GM23248 (cell line): ENCODE measurements around the gene TMEM98. TPM values are rescaled to one million over a fixed set of nuclear protein-coding genes. Genes with fewer than 3 reads are reported as not detected.

Experiments
- DNase-seq: peaks from one replicate; pipeline ENCODE4 v3.0.0-alpha.2; 2015
- H2AFZ ChIP-seq: fragments of 200-600 bp; sonication (generic); 2 replicates; pipeline ENCODE4 v1.6.1; 2016; ENCODE audit warnings: antibody characterized with exemption
- H3F3A ChIP-seq: fragments of 200-600 bp; sonication (generic); 2 replicates; pipeline ENCODE4 v1.6.1; 2016; ENCODE audit warnings: mild to moderate bottlenecking, antibody characterized with exemption, mixed run types; ENCODE audit not compliant: insufficient read depth
- H3K27ac ChIP-seq: fragments of 200-600 bp; sonication (generic); 2 replicates; pipeline ENCODE4 v1.5.1; 2016; ENCODE audit warnings: mild to moderate bottlenecking
- H3K27me3 ChIP-seq: fragments of 200-600 bp; sonication (generic); replicated peaks from 2 replicates; pipeline ENCODE4 v1.6.1; 2016; ENCODE audit warnings: mild to moderate bottlenecking; ENCODE audit not compliant: insufficient read depth
- H3K36me3 ChIP-seq: fragments of 200-600 bp; sonication (generic); 2 replicates; pipeline ENCODE4 v1.6.1; 2016; ENCODE audit warnings: low read depth, mild to moderate bottlenecking
- H3K4me1 ChIP-seq: fragments of 200-600 bp; sonication (generic); 2 replicates; pipeline ENCODE4 v1.6.1; 2016; ENCODE audit warnings: mild to moderate bottlenecking; ENCODE audit not compliant: insufficient read depth
- H3K4me2 ChIP-seq: fragments of 200-600 bp; sonication (generic); one replicate; pipeline ENCODE4 v1.6.1; 2016; ENCODE audit warnings: mild to moderate bottlenecking; ENCODE audit not compliant: unreplicated experiment
- H3K4me3 ChIP-seq: fragments of 200-600 bp; sonication (generic); 2 replicates; pipeline ENCODE4 v1.5.1; 2016; ENCODE audit warnings: mild to moderate bottlenecking
- H3K79me2 ChIP-seq: fragments of 200-600 bp; sonication (generic); 2 replicates; pipeline ENCODE4 v1.6.1; 2016; ENCODE audit warnings: mild to moderate bottlenecking; ENCODE audit not compliant: insufficient read depth
- H3K9ac ChIP-seq: fragments of 200-600 bp; sonication (generic); 2 replicates; pipeline ENCODE4 v1.6.1; 2016; ENCODE audit warnings: mild to moderate bottlenecking
- H3K9me2 ChIP-seq: fragments of 200-600 bp; sonication (generic); 2 replicates; pipeline ENCODE4 v1.6.1; 2016; ENCODE audit warnings: mixed run types, mild to moderate bottlenecking, moderate library complexity; ENCODE audit not compliant: insufficient read depth
- H3K9me3 ChIP-seq: fragments of 200-600 bp; sonication (generic); one replicate; pipeline ENCODE4 v1.6.1; 2017; ENCODE audit warnings: low read depth
- H4K20me1 ChIP-seq: fragments of 200-600 bp; sonication (generic); 2 replicates; pipeline ENCODE4 v1.6.0; 2016; ENCODE audit not compliant: insufficient read depth
- EZH2 ChIP-seq: fragments of 200-600 bp; sonication (generic); IDR thresholded peaks from 2 replicates; pipeline ENCODE4 v1.6.1; 2018; ENCODE audit warnings: antibody characterized with exemption, mild to moderate bottlenecking; ENCODE audit not compliant: insufficient read depth, poor library complexity, severe bottlenecking
- EZH2phosphoT487 ChIP-seq: fragments of 200-600 bp; sonication (generic); IDR thresholded peaks from 2 replicates; pipeline ENCODE4 v1.6.1; 2018; ENCODE audit warnings: antibody characterized with exemption, moderate library complexity, mild to moderate bottlenecking, low read depth; ENCODE audit not compliant: insufficient read depth
- WGBS, 2 experiments: methylation state at CpG; one replicate each; pipeline ENCODE4 v1.1.6; 2015 to 2017; ENCODE audit warnings: low lambda C conversion rate in 2 of 2, low coverage in 1 of 2; ENCODE audit errors: missing lambda C conversion rate in 2 of 2; 5-methylcytosine and 5-hydroxymethylcytosine counted together
- in situ Hi-C: fragments of 300-500 bp; cut with MboI; formaldehyde crosslinking; loops from 2 replicates; pipeline ENCODE4 v1.15.0; 2020
- polyA plus RNA-seq: library from polyadenylated mRNA; unstranded; fragments of >200 nt; fragmentation: Nextera tagmentation; extraction: Ambion mirVana; gene quantifications from 2 replicates; pipeline ENCODE4 v1.2.1, GENCODE V29; 2016
- total RNA-seq: library from RNA; depleted of rRNA; stranded (reverse); fragments of >200 nt; shearing (Covaris generic); gene quantifications from 2 replicates; pipeline ENCODE4 v1.2.3, GENCODE V29; 2014

The TMEM98 gene
- total and polyA plus RNA-seq, 2 experiments from 2014 or later: 148 to 153 TPM

DNA sequence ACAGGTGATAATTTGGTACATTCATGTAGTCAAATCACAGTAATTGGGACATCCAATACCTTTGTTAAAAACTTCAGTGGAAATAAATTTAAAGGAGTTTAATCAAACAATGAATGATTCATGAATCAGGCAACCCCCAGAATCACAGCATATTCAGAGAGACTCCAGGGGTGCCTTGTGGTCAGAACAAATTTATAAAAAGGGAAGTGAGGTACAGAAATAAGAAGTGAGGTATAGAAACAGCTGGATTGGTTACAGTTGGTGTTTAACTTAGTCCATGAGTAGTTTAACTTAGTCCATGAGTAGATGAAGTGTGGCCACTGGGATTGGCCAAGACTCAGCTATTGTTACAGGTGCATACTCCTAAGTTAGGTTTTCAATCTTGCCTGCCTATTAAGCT lies 25.1 kb downstream of the TMEM98 start:
- Histone ChIP-seq H3K4me3 (no peak overlapping the region), H3K4me1 (0 out of 2 replicates have a peak, but pooled peaks cover 2% of the 10 kb centered on the region), H2AFZ (no peak overlapping the region), H3K36me3 (no peaks in the 10 kb centered on the region), H3K4me2 (no peak overlapping the region), H3K9ac (no peak overlapping the region), H3K9me3 (no peaks in the 10 kb centered on the region), H3K79me2 (no peaks in the 10 kb centered on the region), H4K20me1 (no peaks in the 10 kb centered on the region), H3F3A (0 out of 2 replicates have a peak, but pooled peaks cover under 1% of the 10 kb centered on the region), H3K27me3 (no peaks in the 10 kb centered on the region), H3K9me2 (no peaks in the 10 kb centered on the region), H3K27ac (no peak overlapping the region)
- no peak for DNase-seq
- in situ Hi-C loops: no loop called here
- TF ChIP-seq EZH2phosphoT487: no peak
- TF ChIP-seq EZH2: no peak

DNA sequence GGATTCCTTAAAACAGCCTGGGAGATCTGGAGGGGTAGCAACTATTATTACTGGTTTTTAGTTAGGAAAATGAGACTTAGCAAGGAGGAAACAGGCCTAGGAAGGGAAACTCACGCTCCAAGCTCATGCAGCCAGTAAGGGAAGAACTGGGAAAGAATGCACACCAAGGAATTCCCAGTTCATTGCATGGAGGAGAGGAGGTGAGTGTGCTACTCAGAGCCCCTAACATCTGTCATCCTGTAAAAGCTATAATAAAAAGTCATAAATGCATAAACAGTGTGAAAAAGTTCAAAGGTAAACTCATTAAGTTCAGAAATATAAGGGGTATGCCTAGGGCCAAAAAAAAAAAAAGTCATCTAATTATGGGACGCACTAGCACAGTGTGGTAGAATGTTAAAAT lies 25.9 kb downstream of the TMEM98 start:
- Histone ChIP-seq H3K36me3 (no peaks in the 10 kb centered on the region), H3K9me3 (no peaks in the 10 kb centered on the region), H3K27me3 (no peaks in the 10 kb centered on the region), H3K4me3 (no peak overlapping the region), H2AFZ (no peak overlapping the region), H3K4me2 (no peak overlapping the region), H4K20me1 (no peaks in the 10 kb centered on the region), H3K9ac (no peak overlapping the region), H3F3A (peaks cover 8% of the 10 kb centered on the region; the same call in 1 of the 2 replicates), H3K9me2 (no peaks in the 10 kb centered on the region), H3K27ac (no peak overlapping the region), H3K4me1 (peaks cover 8% of the 10 kb centered on the region; the same call in 1 of the 2 replicates), H3K79me2 (no peaks in the 10 kb centered on the region)
- TF ChIP-seq EZH2 (no peak), EZH2phosphoT487 (no peak)
- no peak for DNase-seq
- in situ Hi-C loops: no loop called here
- WGBS, 2 experiments: 82 to 88% methylated on average over 2 of the region's 2 CpGs

DNA sequence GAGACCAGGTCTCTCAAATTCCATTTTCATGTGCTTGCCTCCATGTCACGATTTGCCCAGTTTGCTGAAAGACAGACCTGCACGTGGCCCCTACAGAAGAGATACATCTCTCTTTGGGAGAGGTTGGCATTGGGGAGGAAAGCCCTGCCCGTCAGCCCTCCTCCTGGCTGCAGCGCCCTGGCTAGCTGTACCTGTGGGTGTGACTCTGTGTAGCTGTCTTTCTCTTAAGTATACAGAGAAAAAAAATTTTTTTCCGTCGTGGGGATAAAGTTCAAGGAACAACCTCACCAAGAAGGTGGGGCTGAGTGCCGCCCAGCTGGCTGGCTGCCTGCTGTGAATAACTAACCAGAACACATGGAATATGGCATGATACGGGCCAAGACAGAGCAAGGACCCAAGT lies 26.5 kb downstream of the TMEM98 start:
- no peaks in the 10 kb centered on the region for H3K9me2 ChIP-seq
- H3K9ac ChIP-seq: no peak overlapping the region
- TF ChIP-seq EZH2: no peak
- TF ChIP-seq EZH2phosphoT487: no peak
- WGBS, 2 experiments: 64 to 66% methylated on average over 8 of the region's 8 CpGs
- H3K4me1 ChIP-seq: peaks cover 8% of the 10 kb centered on the region; the same call in 1 of the 2 replicates
- no peaks in the 10 kb centered on the region for H3K27me3 ChIP-seq
- H3K27ac ChIP-seq: no peak overlapping the region
- H4K20me1 ChIP-seq: no peaks in the 10 kb centered on the region
- H3K79me2 ChIP-seq: no peaks in the 10 kb centered on the region
- peaks cover 8% of the 10 kb centered on the region; the same call in 1 of the 2 replicates for H3F3A ChIP-seq
- H3K36me3 ChIP-seq: no peaks in the 10 kb centered on the region
- H3K4me2 ChIP-seq: no peak overlapping the region
- no peak overlapping the region for H2AFZ ChIP-seq
- DNase-seq: no peak
- H3K9me3 ChIP-seq: no peaks in the 10 kb centered on the region
- in situ Hi-C loops: no loop called here
- no peak overlapping the region for H3K4me3 ChIP-seq

DNA sequence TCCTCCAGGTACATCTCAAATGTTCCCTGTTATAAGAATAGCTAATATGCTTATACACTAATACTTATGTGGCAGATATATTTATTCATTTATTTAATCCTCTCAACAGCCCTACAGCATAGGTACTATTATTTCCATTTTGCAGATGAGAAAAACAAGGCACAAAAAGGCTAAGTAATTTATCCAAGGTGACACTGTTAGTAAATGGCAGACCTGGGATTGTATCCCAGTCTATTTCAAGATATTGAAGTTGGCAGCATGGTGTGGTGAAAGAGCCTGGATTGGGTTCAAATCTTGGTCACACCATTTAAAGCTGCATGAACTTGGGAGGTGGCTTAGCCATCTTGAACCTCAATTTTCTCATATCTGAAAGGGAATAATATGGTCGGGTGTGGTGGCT lies 27.2 kb downstream of the TMEM98 start:
- TF ChIP-seq EZH2: no peak
- no peak for TF ChIP-seq EZH2phosphoT487
- 67 to 68% methylated on average over 1 of the region's 1 CpG for WGBS, 2 experiments
- in situ Hi-C loops: no loop called here

DNA sequence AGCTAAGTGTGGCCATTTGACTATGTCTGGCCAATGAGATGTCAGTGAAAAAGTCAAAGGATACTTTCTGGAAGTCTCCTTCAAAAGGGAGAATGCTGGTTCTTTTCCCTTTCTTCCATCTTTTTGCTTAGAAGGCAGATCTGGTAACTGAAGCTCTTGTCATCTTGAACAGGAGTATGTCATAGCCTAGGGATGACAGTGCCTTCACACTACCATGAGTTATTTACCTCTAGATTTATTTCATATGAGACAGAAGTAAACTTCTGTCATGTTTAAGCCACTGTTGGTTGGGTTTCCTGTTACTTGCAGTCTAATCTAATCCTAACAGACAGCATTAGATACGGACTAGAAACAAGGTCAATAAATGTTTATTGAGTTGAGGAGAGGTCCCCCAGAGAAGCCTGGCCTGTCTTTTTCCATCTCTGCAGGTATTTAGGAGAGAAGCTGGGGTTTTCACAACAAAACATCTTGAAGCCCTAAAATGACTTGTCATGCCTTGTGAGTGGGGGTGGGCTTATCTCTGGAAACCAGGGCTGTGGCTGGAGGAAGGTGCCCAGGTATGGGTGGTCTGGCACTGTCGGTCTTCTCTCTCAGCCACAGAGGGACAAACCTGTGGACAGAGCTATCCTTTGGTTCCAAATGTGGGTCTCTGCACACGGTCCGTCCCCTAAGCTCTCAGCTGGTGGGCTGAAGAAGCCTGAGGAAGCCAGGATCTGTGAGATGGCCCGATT lies 28.5 kb downstream of the TMEM98 start:
- in situ Hi-C loops: no loop called here
- Histone ChIP-seq H3K4me1 (peaks cover 8% of the 10 kb centered on the region; the same call in 1 of the 2 replicates), H3K79me2 (no peaks in the 10 kb centered on the region), H3K27ac (no peak overlapping the region), H2AFZ (no peak overlapping the region), H3K9me3 (no peaks in the 10 kb centered on the region), H3K9me2 (no peaks in the 10 kb centered on the region), H3K4me2 (no peak overlapping the region), H3K27me3 (no peaks in the 10 kb centered on the region), H3F3A (peaks cover 8% of the 10 kb centered on the region; the same call in 1 of the 2 replicates), H4K20me1 (no peaks in the 10 kb centered on the region), H3K4me3 (no peak overlapping the region), H3K9ac (no peak overlapping the region), H3K36me3 (no peaks in the 10 kb centered on the region)
- no peak for DNase-seq
- no peak for TF ChIP-seq EZH2phosphoT487
- no peak for TF ChIP-seq EZH2
- WGBS, 2 experiments: 87 to 89% methylated on average over 5 of the region's 5 CpGs

More for the DNA sequence above, 27.2 kb downstream of the TMEM98 start:
- Histone ChIP-seq H3K9me3 (no peaks in the 10 kb centered on the region), H3F3A (peaks cover 8% of the 10 kb centered on the region; the same call in 1 of the 2 replicates), H3K9me2 (no peaks in the 10 kb centered on the region), H3K4me1 (peaks cover 8% of the 10 kb centered on the region; the same call in 1 of the 2 replicates), H3K4me3 (no peak overlapping the region), H3K9ac (no peak overlapping the region), H2AFZ (no peak overlapping the region), H3K4me2 (no peak overlapping the region), H3K79me2 (no peaks in the 10 kb centered on the region), H3K36me3 (no peaks in the 10 kb centered on the region), H3K27ac (no peak overlapping the region), H3K27me3 (no peaks in the 10 kb centered on the region), H4K20me1 (no peaks in the 10 kb centered on the region)
- no peak for DNase-seq
